Adipocyte (in vitro differentiated cells): ENCODE measurements around the gene OR10X1.

Source experiments
- DNase-seq: peaks from one replicate; pipeline ENCODE4 v3.0.0-alpha.2; 2015; ENCODE audit warnings: low read depth
- H3K27me3 ChIP-seq: replicated peaks from 2 replicates; pipeline ENCODE4 v1.7.0; 2013; ENCODE audit warnings: mild to moderate bottlenecking, low read length, moderate library complexity; ENCODE audit not compliant: control insufficient read depth, insufficient read depth
- H3K36me3 ChIP-seq: 2 replicates; pipeline ENCODE4 v1.7.0; 2013; ENCODE audit warnings: low read length, mild to moderate bottlenecking, moderate library complexity; ENCODE audit not compliant: control insufficient read depth, insufficient read depth, severe bottlenecking
- H3K4me1 ChIP-seq: 2 replicates; pipeline ENCODE4 v1.7.0; 2013; ENCODE audit warnings: mild to moderate bottlenecking, low read length, moderate library complexity; ENCODE audit not compliant: control insufficient read depth, insufficient read depth
- H3K4me3 ChIP-seq: 2 replicates; pipeline ENCODE4 v1.7.0; 2013; ENCODE audit warnings: mild to moderate bottlenecking, low read length, moderate library complexity
- H3K9ac ChIP-seq: 2 replicates; pipeline ENCODE4 v1.7.0; 2013; ENCODE audit warnings: mild to moderate bottlenecking, low read length, moderate library complexity
- H3K9me3 ChIP-seq: 2 replicates; pipeline ENCODE4 v1.7.0; 2013; ENCODE audit warnings: mild to moderate bottlenecking, low read length, moderate library complexity; ENCODE audit not compliant: control insufficient read depth

OR10X1 gene

DNA sequence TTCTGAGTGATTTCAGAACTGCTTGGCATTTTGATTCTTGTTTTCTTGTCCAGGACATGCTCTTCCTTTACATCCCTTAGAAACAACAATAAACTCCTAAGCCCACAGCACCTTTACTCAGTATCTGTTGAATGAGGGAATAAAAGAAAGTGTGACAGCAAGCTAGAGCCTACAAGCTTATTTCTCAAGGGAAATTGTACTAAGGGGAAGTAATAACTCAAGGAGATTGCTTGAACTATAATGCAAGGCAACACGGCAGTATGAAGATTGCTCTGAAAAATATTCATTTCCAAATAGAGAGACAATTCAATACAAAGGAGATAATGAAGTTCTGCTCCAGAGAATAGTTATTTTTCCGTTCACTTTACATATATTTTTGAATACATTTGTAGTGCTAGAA is 15.8 kb downstream of the OR10X1 start:
- H3K9ac ChIP-seq, result no peak overlapping the region
- no peaks in the 10 kb centered on the region for H3K27me3 ChIP-seq
- DNase-seq, result no peak
- no peak overlapping the region for H3K4me3 ChIP-seq
- no peaks in the 10 kb centered on the region for H3K36me3 ChIP-seq
- no peaks in the 10 kb centered on the region for H3K4me1 ChIP-seq
- H3K9me3 ChIP-seq, result no peaks in the 10 kb centered on the region

DNA sequence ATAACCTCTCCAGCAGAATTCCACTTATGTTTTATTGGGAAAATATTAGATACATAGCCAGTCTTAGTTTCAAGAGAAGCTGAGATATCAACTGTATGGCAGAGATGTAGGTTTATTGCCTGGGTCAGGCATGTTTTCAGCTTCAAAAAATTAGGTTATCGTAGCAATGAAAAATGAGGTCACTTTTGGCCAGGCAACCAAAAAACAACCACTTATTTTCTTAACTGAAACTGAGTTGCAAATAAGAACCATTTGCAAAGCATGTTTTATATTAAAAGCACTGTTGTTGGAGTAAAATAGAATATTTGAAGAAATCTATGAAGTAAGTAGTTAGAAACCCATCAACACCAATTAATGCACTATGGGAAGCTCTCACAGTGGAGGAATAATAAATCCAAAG is 20.0 kb downstream of the OR10X1 start:
- Histone ChIP-seq H3K36me3 (no peaks in the 10 kb centered on the region), H3K27me3 (no peaks in the 10 kb centered on the region), H3K9me3 (no peaks in the 10 kb centered on the region), H3K9ac (no peak overlapping the region), H3K4me1 (no peaks in the 10 kb centered on the region), H3K4me3 (no peak overlapping the region)
- DNase-seq, result no peak

DNA sequence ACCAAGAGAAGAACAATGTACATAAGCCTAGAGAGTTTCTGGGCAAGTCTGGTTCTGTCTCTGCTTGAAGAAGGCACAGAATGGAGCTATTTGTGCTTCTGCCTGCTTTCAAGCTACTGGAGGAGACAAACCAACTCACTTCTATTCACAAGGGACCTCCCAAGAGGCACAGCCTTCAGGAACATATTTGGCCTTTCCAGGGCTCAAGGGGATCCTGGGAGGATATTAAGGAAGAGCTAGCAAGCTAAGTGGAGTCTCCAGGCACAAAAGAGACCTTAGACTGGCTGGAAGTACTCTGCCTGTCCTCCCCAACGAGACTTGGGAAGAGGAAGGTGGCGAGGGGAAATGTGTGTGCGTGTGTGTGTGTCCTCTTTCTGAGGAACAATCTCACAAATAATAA is 25.3 kb downstream of the OR10X1 start, which contains the start of gene OR6Y1:
Gene OR6Y1, minus strand, starts transcription at position 54 of the 400 bp plus-strand sequence. CDS start 6,300 bp downstream, outside the sequence.
- no peaks in the 10 kb centered on the region for H3K27me3 ChIP-seq
- H3K36me3 ChIP-seq, result no peaks in the 10 kb centered on the region
- H3K9me3 ChIP-seq, result no peaks in the 10 kb centered on the region
- H3K4me1 ChIP-seq, result no peaks in the 10 kb centered on the region
- H3K9ac ChIP-seq, result no peak within 1 kb of the TSS
- no peak within 1 kb of the TSS for H3K4me3 ChIP-seq
- no peak for DNase-seq

DNA sequence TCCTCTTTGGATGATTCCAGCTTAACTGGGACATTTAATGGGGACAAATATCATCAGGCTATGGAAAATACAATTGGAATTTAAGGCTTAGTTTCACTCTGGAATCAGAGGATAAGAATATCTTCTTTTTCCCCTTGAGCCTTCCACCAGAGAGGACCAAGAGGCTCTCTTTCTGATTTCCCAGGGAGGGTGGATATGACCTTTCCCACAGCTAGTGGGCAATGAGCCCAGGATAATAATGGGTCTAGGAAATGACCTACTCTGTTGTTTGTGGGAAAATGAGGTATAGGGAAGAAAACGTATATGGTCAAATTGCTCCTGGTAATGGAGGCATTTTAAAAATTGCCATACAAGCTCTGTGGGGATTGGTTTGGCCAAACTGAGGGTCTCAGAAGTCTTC is 27.4 kb downstream of the OR10X1 start:
- H3K4me1 ChIP-seq, result no peaks in the 10 kb centered on the region
- no peak overlapping the region for H3K9ac ChIP-seq
- no peak overlapping the region for H3K4me3 ChIP-seq
- H3K9me3 ChIP-seq, result no peaks in the 10 kb centered on the region
- no peaks in the 10 kb centered on the region for H3K36me3 ChIP-seq
- H3K27me3 ChIP-seq, result no peaks in the 10 kb centered on the region
- no peak for DNase-seq

DNA sequence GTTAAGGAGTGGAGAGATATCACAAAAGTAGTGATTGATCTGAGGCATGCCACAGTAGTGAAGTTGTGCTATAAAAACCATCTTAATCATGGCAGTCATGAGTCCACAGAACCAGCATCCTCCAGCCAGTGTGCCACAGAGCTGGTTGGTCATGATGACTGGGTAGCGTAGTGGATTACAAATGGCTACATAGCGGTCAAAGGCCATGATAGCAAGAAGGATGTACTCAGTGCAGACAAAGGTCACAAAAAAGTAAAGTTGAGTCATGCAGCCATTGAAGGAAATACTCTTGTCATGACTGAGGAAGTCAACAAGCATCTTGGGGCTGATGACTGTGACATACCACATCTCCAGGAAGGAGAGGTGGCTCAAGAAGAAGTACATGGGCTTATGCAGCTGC is 32.2 kb downstream of the OR10X1 start:
- no peak for DNase-seq
- no peaks in the 10 kb centered on the region for H3K4me1 ChIP-seq
- H3K9ac ChIP-seq, result no peak overlapping the region
- no peaks in the 10 kb centered on the region for H3K36me3 ChIP-seq
- no peaks in the 10 kb centered on the region for H3K27me3 ChIP-seq
- H3K9me3 ChIP-seq, result no peaks in the 10 kb centered on the region
- H3K4me3 ChIP-seq, result no peak overlapping the region

DNA sequence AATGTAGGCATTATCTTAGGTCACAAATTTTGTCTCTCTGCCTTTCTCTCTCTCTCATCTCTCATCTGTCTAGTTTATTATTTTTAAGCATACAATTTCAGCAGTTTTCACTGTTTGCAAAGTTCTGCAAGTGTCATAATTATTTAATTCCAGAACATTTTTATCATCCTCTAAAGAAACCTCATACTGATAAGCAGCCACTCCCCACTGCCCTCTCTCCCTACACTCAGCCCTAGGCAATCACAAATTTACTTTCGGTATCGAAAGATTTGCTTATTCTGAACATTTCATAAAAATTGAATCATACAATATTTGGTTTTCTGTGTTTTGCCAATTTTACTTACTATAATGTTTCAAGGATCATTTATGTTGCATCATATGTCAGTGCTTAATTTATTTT is 42.1 kb downstream of the OR10X1 start:
- peak overlapping the region; percentile 17 for H3K9ac ChIP-seq
- H3K9me3 ChIP-seq, result no peaks in the 10 kb centered on the region
- peaks cover 7% of the 10 kb centered on the region for H3K4me1 ChIP-seq
- H3K27me3 ChIP-seq, result no peaks in the 10 kb centered on the region
- H3K4me3 ChIP-seq, result peak overlapping the region; percentile 65
- no peak for DNase-seq
- no peaks in the 10 kb centered on the region for H3K36me3 ChIP-seq

DNA sequence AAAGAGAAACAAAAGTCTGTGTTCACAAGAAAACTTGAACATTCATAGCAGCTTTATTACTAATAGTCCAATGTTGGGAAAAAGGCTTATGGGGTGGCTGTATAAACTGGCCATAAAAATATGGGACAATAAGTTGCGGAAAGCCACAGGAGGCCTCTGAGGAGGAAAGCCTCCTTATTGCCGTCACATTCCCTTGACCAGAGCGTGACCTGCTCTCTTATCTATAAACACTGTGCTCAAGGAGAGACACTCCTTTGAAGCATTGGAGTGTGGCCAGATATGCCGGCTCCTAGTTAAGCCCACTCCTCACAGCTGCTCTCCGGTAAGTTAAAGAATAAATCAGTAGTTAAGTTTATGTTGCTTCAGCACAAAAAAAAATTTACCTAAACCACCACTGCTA is 45.2 kb downstream of the OR10X1 start:
- no peaks in the 10 kb centered on the region for H3K36me3 ChIP-seq

More for the DNA sequence above, 45.2 kb downstream of the OR10X1 start:
- peaks cover 7% of the 10 kb centered on the region for H3K4me1 ChIP-seq
- no peaks in the 10 kb centered on the region for H3K9me3 ChIP-seq
- H3K9ac ChIP-seq, result no peak overlapping the region
- no peak for DNase-seq
- no peaks in the 10 kb centered on the region for H3K27me3 ChIP-seq
- H3K4me3 ChIP-seq, result no peak overlapping the region
